B cell (primary cell): ENCODE results near the gene MARCHF3. TPM values are rescaled to one million over a fixed set of nuclear protein-coding genes. Genes with fewer than 3 reads are reported as not detected.
"Not testable (repeated sequence)": the region's sequence is repeated elsewhere in the genome, so short reads cannot be mapped to it uniquely, and the experiment has no call there.

Experiments
- ATAC-seq: fragments of 200-7000 bp; cut with Tn5 transposase; one replicate; pipeline ENCODE4 v1.10.0; 2021; ENCODE audit warnings: low read depth, mild to moderate bottlenecking, moderate number of reproducible peaks, moderate library complexity
- CTCF ChIA-PET: fragments of 350-600 bp; sonication (Branson Sonifier 250); formaldehyde crosslinking; loops from one replicate; lab custom pipeline; 2021; ENCODE audit warnings: antibody characterized with exemption, inconsistent platforms; lab: Charles Lee
- POLR2A ChIA-PET: fragments of 350-600 bp; sonication (Branson Sonifier 250); formaldehyde crosslinking; loops from one replicate; lab custom pipeline; 2021; ENCODE audit warnings: antibody characterized with exemption; lab: Charles Lee
- DNase-seq: peaks from one replicate; pipeline ENCODE4 v3.0.0; 2013
- H2AFZ ChIP-seq: 2 replicates; pipeline ENCODE4 v1.6.1; 2012; ENCODE audit warnings: mild to moderate bottlenecking, low read depth, low read length; ENCODE audit not compliant: insufficient read depth, poor library complexity, severe bottlenecking
- H3K27ac ChIP-seq, 2 donors: 1 replicate in 1 of 2; 2 replicates in 1 of 2; pipeline ENCODE4 v1.5.1; 2012 to 2013; ENCODE audit warnings: low read length in 2 of 2, mild to moderate bottlenecking in 2 of 2, moderate library complexity in 1 of 2
- H3K27me3 ChIP-seq, 4 experiments: fragments of 200-600 bp in 1 of 4; sonication (generic) in 1 of 4; replicated peaks in 1 of 4; 1 replicate in 2 of 4; 2 replicates in 2 of 4; pipeline versions ENCODE4 v1.6.1 to v1.7.0; 2013 to 2016; ENCODE audit warnings: low read length in 3 of 4, mild to moderate bottlenecking in 2 of 4, mixed read lengths in 1 of 4, moderate library complexity in 1 of 4; ENCODE audit not compliant: insufficient read depth in 4 of 4, control insufficient read depth in 3 of 4; ENCODE audit errors: control extremely low read depth in 1 of 4
- H3K36me3 ChIP-seq, 2 experiments: replicated peaks in 1 of 2; 1 replicate in 1 of 2; 2 replicates in 1 of 2; pipeline versions ENCODE4 v1.6.1 to v1.7.1; 2013; ENCODE audit warnings: low read length in 1 of 2; ENCODE audit not compliant: insufficient read depth in 2 of 2, control insufficient read depth in 1 of 2; ENCODE audit errors: control extremely low read depth in 1 of 2, extremely low read depth in 1 of 2
- H3K4me1 ChIP-seq, 2 donors: fragments of 200-600 bp in 1 of 2; sonication (generic) in 1 of 2; 1 replicate in 1 of 2; 2 replicates in 1 of 2; pipeline versions ENCODE4 v1.5.1 to v1.6.1; 2013 to 2017; ENCODE audit warnings: low read length in 2 of 2; ENCODE audit not compliant: control insufficient read depth in 2 of 2, insufficient read depth in 2 of 2
- H3K4me2 ChIP-seq: replicated peaks from 2 replicates; pipeline ENCODE3; 2012; ENCODE audit warnings: mild to moderate bottlenecking, low read depth, low read length; ENCODE audit not compliant: poor library complexity, severe bottlenecking
- H3K4me3 ChIP-seq, 5 experiments: fragments of 200-600 bp in 1 of 5; sonication (generic) in 1 of 5; 1 replicate in 3 of 5; 2 replicates in 2 of 5; pipeline versions ENCODE4 v1.5.1 to v1.7.0; 2011 to 2016; ENCODE audit warnings: low read length in 4 of 5, mild to moderate bottlenecking in 4 of 5, low read depth in 2 of 5, control low read depth in 1 of 5, moderate library complexity in 1 of 5; ENCODE audit not compliant: insufficient read depth in 1 of 5; ENCODE audit errors: control extremely low read depth in 1 of 5, extremely low read depth in 1 of 5
- H3K79me2 ChIP-seq: fragments of 200-600 bp; sonication (generic); one replicate; pipeline ENCODE4 v1.6.0; 2016; ENCODE audit warnings: low read length; ENCODE audit not compliant: control insufficient read depth, insufficient read depth
- H3K9ac ChIP-seq: fragments of 200-600 bp; sonication (generic); 2 replicates; pipeline ENCODE4 v1.6.1; 2017; ENCODE audit warnings: mild to moderate bottlenecking, low read length, moderate library complexity
- H3K9me3 ChIP-seq, 3 donors: one replicate each; pipeline versions ENCODE4 v1.6.1 to v1.7.1; 2013; ENCODE audit warnings: low read length in 2 of 3; ENCODE audit not compliant: control insufficient read depth in 2 of 3, insufficient read depth in 1 of 3; ENCODE audit errors: control extremely low read depth in 1 of 3
- H4K20me1 ChIP-seq: 2 replicates; pipeline ENCODE4 v1.6.0; 2012; ENCODE audit warnings: mild to moderate bottlenecking, low read length; ENCODE audit not compliant: insufficient read depth, control insufficient read depth, poor library complexity, severe bottlenecking
- H3K27ac Mint-ChIP-seq: one replicate; pipeline ENCODE4 v1.8.0; 2021; ENCODE audit warnings: mixed read lengths
- H3K27me3 Mint-ChIP-seq: one replicate; pipeline ENCODE4 v1.8.0; 2021; ENCODE audit warnings: mixed read lengths
- H3K4me1 Mint-ChIP-seq: one replicate; pipeline ENCODE4 v1.8.0; 2021; ENCODE audit warnings: mixed read lengths
- H3K4me3 Mint-ChIP-seq: one replicate; pipeline ENCODE4 v1.8.0; 2021; ENCODE audit warnings: mixed read lengths
- H3K9me3 Mint-ChIP-seq: one replicate; pipeline ENCODE4 v1.8.0; 2022; ENCODE audit warnings: mixed read lengths; ENCODE audit not compliant: insufficient read depth
- CTCF ChIP-seq: fragments of 200-600 bp; IDR thresholded peaks from one replicate; pipeline ENCODE4 v1.8.0; 2022; ENCODE audit warnings: antibody characterized with exemption, mild to moderate bottlenecking
- EZH2 ChIP-seq: IDR thresholded peaks from 2 replicates; pipeline ENCODE4 v1.6.1; 2012; ENCODE audit warnings: borderline replicate concordance, low read depth, mild to moderate bottlenecking, moderate library complexity, low read length; ENCODE audit not compliant: insufficient read depth, poor library complexity, severe bottlenecking
- WGBS: methylation state at CpG from one replicate; pipeline ENCODE4 v1.1.5; 2013; ENCODE audit warnings: missing lambda C conversion rate; ENCODE audit not compliant: insufficient coverage; 5-methylcytosine and 5-hydroxymethylcytosine counted together
- intact Hi-C: fragments of 100-400 bp; cut with micrococcal nuclease; formaldehyde crosslinking; loops from one replicate; pipeline ENCODE4 v1.10.0; 2022
- polyA plus RNA-seq: library from polyadenylated mRNA; depleted of rRNA; stranded (reverse); fragments of >200 nt; gene quantifications from 2 replicates; pipeline ENCODE4 v1.2.3, GENCODE V29; 2012
- total RNA-seq, 2 donors: library from RNA; stranded (reverse); fragments of 120-200 nt in 1 of 2; gene quantifications; 1 replicate in 1 of 2; 2 replicates in 1 of 2; pipeline versions ENCODE4 v1.2.3 to v1.2.4, GENCODE V29; 2013 to 2022

Gene MARCHF3
- total and polyA plus RNA-seq, 2 donors (not counting 1 experiment from before 2014, with no cell fraction given), result 31.6 to 35.0 TPM

GRCh38 chr5:126897851-126898630, 132.3 kb downstream of the MARCHF3 start:
- peaks cover 0 to 4% (median 0%) of the 10 kb centered on the region in 3 donors for H3K9me3 ChIP-seq
- TF ChIP-seq EZH2 (no peak), CTCF (no peak)
- no peak overlapping the region for H3K4me3 Mint-ChIP-seq
- H4K20me1 ChIP-seq, result no peaks in the 10 kb centered on the region
- H3K4me1 ChIP-seq, result no peaks in the 10 kb centered on the region
- H3K27ac ChIP-seq, result no peak overlapping the region
- WGBS, result 90% methylated on average over 2 of the region's 5 CpGs
- no peak for DNase-seq
- no peaks in the 10 kb centered on the region for H3K9me3 Mint-ChIP-seq
- no peak overlapping the region for H2AFZ ChIP-seq
- ATAC-seq, result no peak
- no peak overlapping the region for H3K9ac ChIP-seq
- H3K4me2 ChIP-seq, result no peak overlapping the region
- no peaks in the 10 kb centered on the region for H3K79me2 ChIP-seq
- H3K36me3 ChIP-seq, result peaks cover 5 to 8% of the 10 kb centered on the region in 2 experiments
- H3K27me3 Mint-ChIP-seq, result no peaks in the 10 kb centered on the region
- H3K4me1 Mint-ChIP-seq, result no peaks in the 10 kb centered on the region
- intact Hi-C loops, result no loop called here
- POLR2A ChIA-PET, result no interaction called here
- no peaks in the 10 kb centered on the region for H3K27me3 ChIP-seq
- H3K4me3 ChIP-seq, result no peak overlapping the region
- CTCF ChIA-PET, result no interaction called here
- H3K27ac Mint-ChIP-seq, result no peak overlapping the region

GRCh38 chr5:126896170-126896702, 134.1 kb downstream of the MARCHF3 start:
- Mint-ChIP-seq H3K4me1 (no peaks in the 10 kb centered on the region), H3K4me3 (no peak overlapping the region), H3K27ac (no peak overlapping the region), H3K27me3 (no peaks in the 10 kb centered on the region), H3K9me3 (no peaks in the 10 kb centered on the region)
- TF ChIP-seq EZH2 (no peak), CTCF (no peak)
- Histone ChIP-seq H3K4me1 (no peaks in the 10 kb centered on the region), H4K20me1 (no peaks in the 10 kb centered on the region), H3K9me3 (peaks cover 0 to 4% (median 0%) of the 10 kb centered on the region in 3 donors), H3K9ac (no peak overlapping the region), H2AFZ (no peak overlapping the region), H3K4me3 (no peak overlapping the region), H3K27me3 (no peaks in the 10 kb centered on the region), H3K36me3 (peaks cover 5% of the 10 kb centered on the region in 2 experiments), H3K79me2 (no peaks in the 10 kb centered on the region), H3K4me2 (no peak overlapping the region), H3K27ac (no peak overlapping the region)
- ChIA-PET CTCF (no interaction called here), POLR2A (no interaction called here)
- intact Hi-C loops, result no loop called here
- ATAC-seq (no peak), DNase-seq (no peak)
- WGBS, result 98% methylated on average over 8 of the region's 9 CpGs

GRCh38 chr5:126895712-126896111, 134.6 kb downstream of the MARCHF3 start:
- H3K27ac Mint-ChIP-seq, H3K4me1 ChIP-seq, H3K9me3 ChIP-seq, H3K4me2 ChIP-seq, CTCF ChIA-PET, H3K27ac ChIP-seq, H3K4me3 ChIP-seq, DNase-seq, H3K9me3 Mint-ChIP-seq, H3K4me3 Mint-ChIP-seq, intact Hi-C loops, ATAC-seq, H3K9ac ChIP-seq, H3K79me2 ChIP-seq, H2AFZ ChIP-seq, H3K27me3 ChIP-seq, H3K27me3 Mint-ChIP-seq, H4K20me1 ChIP-seq, POLR2A ChIA-PET, H3K36me3 ChIP-seq, H3K4me1 Mint-ChIP-seq: not testable (repeated sequence)
- WGBS, result 97% methylated on average over 14 of the region's 14 CpGs
